ENCODE measurements around the gene ZNF70.

DNA sequence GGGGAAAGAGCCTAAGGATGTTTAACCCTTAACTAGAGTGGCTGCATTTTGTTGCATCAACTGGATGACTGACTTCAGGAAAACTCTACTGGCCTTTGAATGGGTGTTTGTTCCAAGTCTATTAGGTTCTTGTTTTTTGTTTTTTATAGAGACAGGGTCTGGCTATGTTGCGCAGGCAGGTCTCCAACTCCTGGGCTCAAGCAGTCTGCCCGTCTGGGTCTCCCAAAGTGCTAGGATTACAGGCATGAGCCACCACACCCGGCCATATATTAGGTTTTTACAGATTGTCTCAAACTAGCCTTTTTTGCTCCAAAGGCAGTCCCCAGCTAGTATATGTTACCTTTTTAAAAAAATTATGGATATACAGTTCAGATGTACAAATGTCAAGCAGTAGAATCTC lies 37.0 kb upstream of the ZNF70 start:
- TF ChIP-seq, protein P1, sequence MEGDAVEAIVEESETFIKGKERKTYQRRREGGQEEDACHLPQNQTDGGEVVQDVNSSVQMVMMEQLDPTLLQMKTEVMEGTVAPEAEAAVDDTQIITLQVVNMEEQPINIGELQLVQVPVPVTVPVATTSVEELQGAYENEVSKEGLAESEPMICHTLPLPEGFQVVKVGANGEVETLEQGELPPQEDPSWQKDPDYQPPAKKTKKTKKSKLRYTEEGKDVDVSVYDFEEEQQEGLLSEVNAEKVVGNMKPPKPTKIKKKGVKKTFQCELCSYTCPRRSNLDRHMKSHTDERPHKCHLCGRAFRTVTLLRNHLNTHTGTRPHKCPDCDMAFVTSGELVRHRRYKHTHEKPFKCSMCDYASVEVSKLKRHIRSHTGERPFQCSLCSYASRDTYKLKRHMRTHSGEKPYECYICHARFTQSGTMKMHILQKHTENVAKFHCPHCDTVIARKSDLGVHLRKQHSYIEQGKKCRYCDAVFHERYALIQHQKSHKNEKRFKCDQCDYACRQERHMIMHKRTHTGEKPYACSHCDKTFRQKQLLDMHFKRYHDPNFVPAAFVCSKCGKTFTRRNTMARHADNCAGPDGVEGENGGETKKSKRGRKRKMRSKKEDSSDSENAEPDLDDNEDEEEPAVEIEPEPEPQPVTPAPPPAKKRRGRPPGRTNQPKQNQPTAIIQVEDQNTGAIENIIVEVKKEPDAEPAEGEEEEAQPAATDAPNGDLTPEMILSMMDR (IDR thresholded peaks at IDR 0.05): no peak
- TF ChIP-seq EP300 (IDR thresholded peaks at IDR 0.05): no peak
- TF ChIP-seq POLR2AphosphoS5 (IDR thresholded peaks at IDR 0.05): no peak
- no peak for TF ChIP-seq POLR2A (IDR thresholded peaks at IDR 0.05)
